Activated effector memory CD4-positive, alpha-beta T cell treated with anti-CD3 and anti-CD28 coated beads, Interleukin-2, amount 50 U/mL, for 16 hours (primary cell): Measurements from ENCODE around the gene ELFN1.

ENCODE experiments used
- DNase-seq: peaks from one replicate; pipeline ENCODE4 v3.0.0-alpha.2; 2020

ELFN1 gene

DNA sequence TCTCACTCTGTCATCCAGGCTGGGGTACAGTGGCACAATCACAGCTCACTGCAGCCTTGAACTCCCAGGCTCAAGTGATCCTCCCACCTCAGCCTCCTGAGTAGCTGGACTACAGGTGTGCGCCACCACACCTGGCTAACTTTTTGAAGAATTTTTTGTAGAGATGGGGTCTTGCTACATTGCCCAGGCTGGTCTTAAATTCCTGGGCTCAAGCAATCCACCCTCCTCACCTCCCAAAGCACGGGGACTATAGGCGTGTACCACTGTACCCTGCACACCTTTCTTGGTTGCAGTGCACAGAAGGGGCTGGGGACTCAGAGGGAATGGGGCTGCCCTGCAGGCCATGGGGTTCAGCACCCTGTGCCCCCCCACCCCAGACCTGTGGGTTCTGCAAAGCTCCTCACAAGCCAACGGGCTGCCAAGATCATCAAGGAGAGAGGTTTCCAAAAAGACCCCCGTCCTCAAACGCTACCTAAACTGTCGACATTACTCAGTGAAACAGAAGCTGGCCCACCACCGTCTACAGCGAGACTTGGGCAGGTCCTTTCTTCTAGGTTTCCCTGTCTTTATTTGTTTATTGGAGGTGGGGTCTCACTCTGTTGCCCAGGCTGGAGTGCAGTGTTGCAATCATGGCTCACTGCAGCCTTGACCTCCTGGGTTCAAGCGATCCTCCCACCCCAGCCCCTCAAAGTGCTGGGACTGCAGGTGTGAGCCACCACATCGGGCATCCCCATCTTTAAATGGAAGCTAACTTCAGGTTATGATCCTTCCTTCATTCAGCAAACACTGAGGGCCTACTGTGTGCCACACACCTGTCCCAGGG lies 26.6 kb upstream of the ELFN1 start:
- no peak for DNase-seq

DNA sequence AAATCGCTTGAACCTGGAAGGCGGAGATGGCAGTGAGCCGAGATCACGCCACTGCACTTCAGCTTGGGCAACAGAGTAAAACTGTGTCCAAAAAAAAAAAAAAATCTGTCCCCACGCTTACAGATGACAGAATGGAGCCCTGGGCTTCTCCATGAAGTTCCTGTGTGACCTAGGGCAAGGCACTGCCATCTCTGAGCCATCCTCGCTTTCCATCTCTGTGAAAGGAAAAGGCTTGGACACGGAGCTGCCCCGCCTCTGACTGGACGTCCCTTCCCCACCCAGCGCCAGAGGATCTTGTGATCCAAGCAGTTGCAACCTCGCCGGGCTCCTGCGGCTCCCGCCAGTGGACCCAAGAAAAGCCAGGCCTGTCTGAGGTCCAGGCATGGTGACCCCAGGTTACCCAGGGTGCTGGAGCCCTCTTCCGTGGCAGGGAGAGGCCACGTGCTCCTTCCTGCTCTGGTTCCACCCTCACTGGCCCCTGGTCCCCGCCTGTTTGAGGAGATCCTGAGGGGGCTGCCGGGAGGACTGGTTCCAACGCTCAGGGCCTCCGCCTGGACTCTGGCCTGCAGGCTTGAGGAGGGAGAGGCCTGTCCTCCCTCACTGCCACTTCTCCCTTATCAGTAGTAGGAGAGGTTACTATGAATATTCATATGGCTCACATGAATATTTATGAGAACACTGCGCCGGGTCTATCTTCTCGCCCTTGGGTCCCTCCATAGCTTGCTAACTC lies 25.6 kb upstream of the ELFN1 start:
- no peak for DNase-seq

DNA sequence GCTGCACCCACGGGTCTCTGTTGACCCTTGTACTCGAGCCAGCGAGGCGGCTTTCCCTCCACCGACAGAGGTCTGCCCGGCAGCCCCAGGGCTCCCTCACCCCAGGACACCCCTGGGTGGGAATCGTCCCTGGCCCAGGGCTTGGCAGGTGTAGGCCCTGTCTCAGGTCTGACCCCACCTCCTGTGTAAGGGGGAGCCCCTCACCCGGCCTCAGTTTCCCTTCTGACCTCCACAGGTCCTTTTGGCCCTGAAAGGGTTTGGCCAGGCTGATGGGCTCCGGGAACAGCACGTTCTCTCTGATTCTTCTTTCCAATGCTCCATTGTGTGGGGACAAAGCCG lies 25.0 kb upstream of the ELFN1 start:
- DNase-seq = no peak

DNA sequence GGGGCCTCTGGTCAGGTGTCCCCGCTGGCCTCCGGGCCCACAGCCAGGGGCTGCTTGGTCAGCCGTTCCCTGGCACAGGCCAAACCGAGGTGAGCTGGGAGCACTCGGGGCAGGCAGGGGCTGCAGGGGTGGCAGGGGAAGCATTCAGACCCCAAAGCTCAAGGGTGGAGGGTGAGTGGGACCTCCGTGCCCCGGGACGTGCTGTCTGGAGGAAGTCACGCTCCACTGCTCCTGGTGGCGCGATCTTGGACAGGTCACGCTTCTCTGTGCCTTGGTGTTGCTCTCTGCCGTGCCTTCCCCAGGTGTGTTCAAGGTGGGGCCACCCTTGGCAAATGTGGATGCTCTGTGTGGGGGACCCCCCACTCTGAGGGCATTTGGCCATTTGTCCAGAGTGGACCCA lies 24.6 kb upstream of the ELFN1 start:
- peak; percentile 61 for DNase-seq

DNA sequence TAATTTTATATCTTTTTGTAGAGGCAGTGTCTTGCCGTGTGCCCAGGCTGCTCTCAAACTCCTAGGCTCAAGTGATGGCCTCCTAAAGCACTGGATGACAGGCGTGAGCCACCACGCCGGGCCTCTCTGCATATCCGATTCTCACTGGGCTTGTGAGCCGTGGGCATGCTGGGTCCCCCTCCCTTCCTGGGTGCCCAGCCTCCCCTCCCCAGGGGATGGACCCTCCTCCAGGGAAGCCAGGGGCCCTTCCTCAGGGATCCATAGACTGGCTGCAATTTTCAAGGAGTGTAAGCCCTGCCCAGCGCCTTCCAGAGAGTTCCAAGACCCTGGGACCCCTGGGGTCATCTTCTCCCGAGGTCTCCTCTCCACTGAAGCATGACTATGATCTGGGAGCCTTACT lies 23.7 kb upstream of the ELFN1 start:
- no peak for DNase-seq

DNA sequence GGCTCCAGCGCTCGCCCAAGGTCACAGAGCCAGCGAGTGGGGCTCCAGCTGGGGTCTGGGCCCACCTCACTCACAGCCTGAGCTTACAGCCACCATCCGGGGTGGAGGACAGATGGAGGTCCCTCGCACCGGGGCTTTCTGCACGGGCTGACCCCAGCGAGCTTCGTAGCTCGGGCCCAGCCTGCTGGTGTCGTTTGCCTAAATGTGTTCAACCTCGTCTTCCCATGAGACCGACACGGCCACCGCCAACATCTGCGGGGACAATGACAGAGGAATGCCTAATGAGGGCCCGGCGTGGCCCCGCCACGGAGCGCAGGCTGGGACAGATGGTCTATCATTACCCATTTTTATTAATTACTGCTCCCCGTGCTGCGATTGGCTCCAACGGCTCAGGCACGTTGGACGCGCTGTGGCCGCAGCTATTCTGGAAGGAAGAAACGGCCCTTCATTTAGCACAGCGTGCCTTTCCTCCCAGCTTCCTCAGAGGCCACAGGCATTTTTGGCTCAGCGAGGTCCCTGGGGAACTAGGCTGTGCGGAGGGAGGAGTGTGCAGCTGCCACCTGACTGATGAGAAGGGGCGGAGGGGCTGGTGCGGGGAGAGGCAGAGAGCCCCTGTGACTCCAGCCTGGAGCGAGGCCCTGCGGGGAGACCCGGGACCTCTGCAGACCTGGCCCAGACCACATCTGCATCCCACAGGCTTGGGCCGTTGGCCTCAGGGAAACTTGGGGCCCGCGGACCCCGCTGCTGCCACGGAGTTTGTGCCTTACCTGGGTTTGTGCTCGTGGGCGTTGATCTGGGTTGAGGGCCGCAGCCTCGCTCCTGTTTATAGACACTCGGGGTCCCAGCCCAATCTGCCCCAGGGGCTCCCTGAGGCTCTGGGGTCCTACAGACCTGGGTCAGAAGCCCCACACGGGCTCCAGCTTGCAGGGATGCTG lies 22.9 kb upstream of the ELFN1 start:
- no peak for DNase-seq

DNA sequence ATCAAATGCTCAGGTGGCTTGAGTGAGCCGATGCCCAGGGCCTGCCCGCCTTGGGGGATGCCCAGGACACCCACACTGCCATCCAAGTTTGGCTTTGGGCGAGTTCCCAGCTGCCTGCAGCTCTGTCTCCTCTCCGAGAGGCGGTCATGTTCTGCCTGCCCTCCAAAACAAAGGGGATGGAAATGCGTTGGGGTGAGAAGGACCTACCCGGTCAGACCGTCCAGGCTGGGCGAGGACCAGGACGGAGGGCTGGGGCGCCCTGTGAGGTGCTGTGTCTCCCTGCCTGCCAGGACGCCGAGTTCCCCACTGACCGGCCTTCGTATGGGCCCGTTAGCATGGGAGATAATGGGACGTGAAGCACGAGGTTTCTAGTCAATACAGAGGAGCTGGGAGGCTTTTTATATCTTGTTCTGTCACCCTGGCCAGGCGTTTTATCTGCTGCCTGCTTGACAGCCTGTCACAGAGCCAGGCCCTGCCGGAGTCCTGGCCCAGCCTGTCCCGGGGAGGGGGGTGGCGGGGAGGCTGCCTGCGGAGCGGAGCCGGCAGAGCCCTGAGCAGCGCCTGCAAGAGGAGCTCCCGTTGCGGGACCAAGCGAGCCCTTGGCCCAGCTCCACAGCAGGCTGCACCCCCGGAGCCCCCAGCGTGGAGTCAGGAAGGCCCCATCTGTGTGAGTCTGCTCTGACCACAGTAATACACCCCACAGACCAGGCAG lies 22.0 kb upstream of the ELFN1 start:
- no peak for DNase-seq

DNA sequence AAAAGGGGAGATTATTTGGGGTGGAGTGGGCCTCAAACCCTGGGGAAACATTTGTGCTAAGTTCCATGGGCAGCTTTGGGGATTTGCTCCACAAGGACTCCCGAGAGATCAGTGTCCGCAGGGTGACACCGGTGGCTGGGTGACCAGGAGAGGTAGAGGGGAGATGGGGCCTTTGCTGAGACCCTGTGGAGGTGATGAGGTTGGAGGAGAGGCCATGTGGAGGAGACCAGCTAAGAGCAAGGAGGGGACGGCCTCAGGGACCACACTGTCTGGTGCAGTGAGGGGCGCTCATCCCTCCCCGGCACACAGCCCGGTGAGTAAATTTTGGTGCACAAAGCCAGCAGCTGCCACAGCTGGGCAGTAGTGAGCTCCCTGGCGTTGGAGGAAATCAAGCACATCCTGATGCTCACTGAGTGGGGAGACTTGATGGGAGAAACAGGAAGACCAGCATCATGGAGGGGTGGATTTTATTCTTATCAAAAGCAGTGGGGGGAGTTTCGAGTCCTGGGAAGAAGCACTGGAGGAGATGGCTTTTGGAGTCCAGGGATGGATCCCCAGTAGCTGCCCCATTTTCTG lies 20.2 kb upstream of the ELFN1 start:
- DNase-seq = no peak

DNA sequence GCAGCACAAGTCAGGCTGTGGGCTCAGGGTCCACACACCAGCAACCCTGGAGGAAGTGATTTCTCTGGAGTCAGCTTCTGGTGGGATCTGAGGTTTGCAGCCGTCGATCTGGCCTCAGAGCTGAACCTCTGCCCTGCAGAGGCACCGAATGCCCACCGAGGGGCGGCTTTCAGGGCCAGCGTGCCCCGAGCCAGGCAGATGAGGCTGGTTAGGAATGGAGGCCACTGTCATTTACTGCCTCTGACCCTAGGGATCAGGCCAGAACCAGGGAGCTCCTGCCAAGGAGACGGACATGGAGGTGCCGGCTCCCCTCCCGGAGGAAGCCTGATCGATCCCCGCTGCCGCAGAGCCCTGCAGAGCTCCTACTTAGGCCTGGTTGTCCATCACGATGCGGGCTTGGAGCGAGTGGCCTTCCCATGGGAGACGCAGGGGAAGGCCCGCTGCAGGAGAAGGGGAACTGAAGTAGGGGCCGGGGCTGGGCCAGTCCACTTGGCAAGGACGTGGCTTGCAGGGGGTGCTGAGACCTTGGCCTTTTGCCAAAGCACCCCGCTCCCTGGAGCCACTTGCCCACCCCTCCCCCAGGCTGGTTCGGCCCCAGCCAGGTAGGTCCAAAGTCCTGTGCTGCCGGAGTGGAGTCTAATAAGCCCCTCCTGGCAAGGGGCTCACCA lies 19.6 kb upstream of the ELFN1 start:
- no peak for DNase-seq

DNA sequence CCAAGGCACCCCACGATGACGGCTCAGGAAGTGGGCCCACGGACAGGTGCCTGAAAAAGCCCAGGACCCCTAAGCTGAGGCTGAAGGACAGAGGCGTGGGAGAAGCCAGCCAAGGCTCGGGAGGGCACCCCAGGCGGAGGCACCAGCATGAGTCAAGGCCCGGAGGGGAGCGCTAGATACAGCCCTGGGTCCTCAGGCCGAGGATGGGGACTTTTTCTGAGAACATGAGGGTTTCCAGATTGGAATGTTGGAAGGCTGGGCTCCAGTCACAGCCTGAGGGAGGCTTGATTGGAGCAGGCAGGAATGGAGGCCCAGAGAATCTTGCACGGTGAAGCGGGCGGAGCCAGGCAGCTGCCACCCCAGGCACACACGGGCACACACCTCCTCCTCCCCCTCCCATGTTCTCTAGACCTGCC lies 19.0 kb upstream of the ELFN1 start:
- no peak for DNase-seq

DNA sequence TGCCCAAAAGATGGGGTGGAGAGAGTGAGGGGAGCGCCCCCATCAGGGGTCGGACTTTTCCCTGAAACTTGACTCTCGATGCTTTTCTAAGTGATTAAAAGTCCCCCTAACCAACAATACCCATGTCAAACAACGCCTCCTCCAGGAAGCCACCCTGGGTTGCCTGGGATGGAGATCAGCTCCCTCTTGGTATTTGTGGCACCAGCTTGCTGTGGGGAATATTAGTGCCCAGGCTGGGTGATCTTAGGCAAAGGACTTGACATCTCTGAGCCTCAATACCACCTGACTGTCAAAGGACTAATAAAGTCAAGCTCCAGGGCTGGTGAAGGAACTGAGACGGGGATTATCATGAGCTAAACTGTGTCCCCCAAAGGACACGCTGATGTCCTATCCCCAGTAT lies 18.2 kb upstream of the ELFN1 start:
- no peak for DNase-seq

DNA sequence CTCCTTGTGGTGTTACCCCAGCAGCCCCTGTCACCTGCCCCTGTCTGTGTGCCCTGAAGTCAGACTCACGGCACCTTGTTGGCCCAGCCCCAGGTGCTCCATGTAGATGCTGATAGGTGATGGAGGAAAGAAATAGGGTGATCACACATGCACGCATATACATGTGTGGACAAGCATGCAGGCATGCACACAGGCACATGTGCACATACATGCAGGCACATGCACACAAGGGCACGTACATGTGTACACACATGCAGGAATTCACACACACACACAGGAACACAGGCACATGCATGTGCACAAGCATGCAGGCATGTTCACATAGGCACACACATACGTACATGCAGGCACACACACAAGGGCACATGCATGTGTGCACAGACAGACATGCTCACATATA lies 16.6 kb upstream of the ELFN1 start:
- no peak for DNase-seq

DNA sequence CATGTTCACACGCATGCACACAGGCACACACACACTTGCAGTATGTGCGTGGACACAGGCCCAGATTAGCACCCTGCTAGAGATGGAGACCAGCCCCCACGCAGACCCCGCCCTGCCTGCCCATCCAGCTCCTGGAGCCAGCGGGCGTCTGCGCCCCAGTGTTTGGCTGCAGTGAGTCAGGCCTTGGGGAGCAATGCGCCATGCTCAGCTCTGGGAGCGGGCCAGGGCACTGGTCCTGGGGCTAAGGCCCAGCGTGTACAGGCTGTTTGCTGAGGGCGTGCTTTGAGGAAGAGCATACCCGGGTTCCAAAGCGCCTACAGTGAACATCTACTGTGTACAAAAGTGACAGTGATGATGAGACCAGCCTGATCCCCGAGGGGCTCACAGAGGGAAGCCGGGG lies 16.0 kb upstream of the ELFN1 start:
- no peak for DNase-seq

DNA sequence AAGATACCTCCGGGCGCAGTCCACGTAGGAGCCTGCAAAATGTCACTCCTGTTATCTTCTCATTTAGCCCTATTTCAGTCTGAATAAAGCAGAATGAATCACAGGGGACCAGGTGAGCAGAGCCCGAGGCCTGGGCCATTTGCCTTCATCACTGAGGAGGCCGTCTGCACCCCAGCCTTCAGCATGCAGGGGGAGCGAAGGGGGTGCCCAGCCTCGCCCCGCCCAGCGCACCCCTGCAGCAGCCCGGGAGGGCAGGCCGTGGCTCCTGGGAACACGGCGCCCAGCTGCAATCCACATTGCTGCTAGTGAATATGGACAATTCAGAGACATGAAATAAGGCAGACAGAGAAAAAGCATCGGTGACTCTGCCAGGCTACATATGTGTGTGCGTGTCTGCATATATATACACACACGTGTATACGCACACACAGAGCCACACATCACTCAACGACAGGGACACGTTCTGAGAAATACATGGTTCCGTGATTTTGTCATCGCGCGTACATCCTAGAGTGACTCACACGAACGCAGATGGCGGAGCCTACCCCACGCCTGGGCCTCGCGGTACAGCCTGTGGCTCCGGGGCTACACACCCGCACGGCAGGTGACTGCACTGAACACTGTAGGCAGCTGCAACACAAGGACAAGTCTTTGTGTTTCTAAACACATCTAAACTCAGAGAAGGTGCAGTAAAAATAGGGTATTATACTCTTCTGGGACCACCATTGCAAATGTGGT lies 15.2 kb upstream of the ELFN1 start:
- no peak for DNase-seq

DNA sequence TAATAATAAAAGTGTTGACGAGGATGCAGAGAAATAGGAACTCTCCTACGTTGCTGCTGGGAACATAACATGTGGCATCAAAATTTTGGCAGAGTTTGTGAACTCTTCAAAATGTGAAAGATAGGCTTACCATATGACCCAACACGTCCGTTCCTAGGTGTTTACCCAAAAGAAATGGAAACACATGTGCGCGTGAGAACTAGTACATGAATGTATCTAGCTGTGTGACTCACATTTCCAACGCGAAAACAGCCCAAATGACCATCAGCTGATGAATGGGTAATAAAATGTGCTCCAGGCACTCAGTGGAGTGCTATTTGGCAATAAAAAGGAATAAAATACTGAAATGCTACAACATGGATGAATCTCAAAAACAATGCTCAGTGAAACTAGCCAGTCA lies 10.4 kb upstream of the ELFN1 start:
- DNase-seq = no peak

DNA sequence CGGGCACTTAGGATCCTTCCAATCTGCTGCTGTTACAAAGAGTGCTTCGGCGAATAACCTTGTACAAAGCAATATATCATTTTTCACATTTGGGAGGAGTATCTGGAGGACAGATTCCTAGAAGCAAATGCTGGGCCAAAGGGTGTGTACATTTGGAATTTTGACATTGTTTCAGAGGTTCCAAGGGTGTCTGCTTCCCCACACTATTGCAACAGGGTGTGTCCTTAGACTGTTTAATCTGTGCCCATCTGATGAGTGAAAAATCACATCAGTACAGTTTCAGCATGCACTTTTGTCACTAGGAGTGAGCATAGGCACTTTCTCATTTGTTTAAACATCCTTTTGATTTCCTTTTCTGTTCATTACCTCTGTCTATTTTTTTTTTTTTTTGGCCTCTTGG lies 8.6 kb upstream of the ELFN1 start:
- DNase-seq = no peak

DNA sequence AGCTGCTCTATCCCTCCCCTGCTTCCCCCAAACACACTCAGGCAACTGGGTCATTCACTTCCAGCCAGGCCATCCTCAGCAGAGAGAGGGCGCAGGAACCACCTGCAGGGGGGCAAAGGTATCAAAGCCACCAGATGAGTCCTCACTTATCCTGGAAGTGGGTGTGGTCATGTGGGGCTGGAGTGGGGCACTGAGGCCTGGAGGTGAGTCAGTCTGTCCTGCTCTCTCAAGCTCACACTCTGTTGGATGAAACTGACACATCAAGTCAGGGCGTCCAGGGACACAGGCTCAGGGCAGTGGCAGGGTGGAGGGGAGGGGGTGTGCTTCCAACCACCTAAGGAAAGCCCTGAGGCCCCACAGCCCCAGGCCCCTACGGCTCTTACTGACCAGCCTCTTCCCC lies 8.0 kb upstream of the ELFN1 start:
- peak; percentile 49 for DNase-seq

DNA sequence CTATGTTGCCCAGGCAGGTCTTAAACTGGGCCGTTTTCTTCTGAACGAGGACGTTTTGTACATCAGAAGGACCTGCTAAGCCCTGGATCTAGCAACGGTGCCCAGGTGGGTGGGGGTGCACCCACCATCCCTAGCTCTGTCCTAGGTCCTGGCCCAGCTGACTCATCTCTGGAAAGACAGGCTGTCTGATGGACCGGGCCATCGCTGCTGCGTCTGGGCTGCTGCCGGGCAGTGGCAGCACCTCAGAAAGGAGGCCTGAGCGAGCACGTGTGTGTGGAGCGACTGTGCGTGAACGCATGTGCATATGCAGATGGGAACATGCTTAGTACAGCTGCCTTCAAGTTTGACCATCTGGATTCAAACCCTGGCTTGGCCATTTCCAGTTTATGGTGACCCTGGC lies 7.3 kb upstream of the ELFN1 start:
- DNase-seq = peak; percentile 38

DNA sequence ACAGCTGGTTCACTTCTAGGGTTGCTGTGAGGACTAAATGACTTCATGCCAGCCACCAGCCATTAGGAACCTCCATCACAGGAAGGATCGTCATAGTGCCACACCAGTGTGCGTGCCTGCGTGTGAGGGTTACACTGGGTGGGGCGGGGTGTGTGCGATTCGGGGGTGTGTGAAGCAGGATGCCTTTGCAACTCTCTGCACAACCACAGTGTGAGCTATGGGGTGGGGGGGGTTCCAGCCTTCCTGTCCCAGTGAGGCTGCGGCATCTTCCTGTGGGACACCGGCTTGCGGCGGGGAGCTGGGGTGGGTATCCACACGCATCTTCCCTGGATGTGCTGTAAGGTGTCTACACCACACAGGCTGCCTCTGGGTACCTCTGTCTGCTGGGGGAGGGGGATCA lies 6.9 kb upstream of the ELFN1 start:
- DNase-seq = peak; percentile 51

DNA sequence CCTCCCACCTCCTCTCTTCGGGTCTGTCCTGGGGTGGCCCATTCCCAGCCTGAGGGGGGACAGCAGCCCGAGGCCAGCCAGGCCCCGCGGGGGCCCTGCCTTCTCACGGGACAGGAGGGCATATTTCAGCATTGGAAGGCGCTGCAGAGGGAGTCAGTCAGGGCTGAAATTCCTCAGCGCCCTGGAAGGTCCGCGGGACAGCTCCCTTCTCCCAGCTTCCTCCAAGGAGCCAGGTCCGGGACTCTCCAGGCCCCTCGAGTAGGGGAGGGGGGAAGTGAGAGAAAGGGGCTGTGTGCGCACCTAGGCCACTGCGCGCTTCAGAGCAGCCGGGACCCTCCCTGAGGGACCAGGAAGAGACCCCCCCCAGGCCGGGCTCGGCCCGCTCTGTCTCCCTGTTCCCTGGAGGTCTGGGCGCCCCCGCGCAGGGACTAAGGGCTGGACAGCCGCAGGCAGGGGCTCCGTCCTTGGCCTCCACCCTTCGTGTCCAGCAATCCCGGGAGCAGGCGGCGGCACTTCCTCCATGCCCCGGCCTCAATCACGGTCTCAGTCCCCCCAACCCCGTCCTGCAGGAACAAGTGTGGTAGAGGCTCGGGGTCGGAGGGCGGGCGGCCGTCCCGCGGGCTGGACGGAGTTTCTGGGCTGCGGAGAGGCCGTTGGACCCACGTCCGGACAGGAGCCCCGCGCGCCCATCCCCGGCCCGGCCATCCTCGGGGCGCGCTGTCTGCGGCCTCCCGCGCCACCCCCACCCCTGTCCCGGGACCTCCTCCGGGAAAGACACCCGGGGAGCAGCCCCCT lies 6.0 kb upstream of the ELFN1 start:
- peak; percentile 60 for DNase-seq
